HG03520 (cell line): Measurements from ENCODE around the gene ADAM33.

ENCODE experiments used
- ATAC-seq: cut with Tn5 transposase; IDR thresholded peaks from one replicate; pipeline ENCODE4 v1.9.1; 2021; ENCODE audit warnings: mild to moderate bottlenecking, moderate library complexity; ENCODE audit not compliant: unreplicated experiment

ADAM33 gene

DNA sequence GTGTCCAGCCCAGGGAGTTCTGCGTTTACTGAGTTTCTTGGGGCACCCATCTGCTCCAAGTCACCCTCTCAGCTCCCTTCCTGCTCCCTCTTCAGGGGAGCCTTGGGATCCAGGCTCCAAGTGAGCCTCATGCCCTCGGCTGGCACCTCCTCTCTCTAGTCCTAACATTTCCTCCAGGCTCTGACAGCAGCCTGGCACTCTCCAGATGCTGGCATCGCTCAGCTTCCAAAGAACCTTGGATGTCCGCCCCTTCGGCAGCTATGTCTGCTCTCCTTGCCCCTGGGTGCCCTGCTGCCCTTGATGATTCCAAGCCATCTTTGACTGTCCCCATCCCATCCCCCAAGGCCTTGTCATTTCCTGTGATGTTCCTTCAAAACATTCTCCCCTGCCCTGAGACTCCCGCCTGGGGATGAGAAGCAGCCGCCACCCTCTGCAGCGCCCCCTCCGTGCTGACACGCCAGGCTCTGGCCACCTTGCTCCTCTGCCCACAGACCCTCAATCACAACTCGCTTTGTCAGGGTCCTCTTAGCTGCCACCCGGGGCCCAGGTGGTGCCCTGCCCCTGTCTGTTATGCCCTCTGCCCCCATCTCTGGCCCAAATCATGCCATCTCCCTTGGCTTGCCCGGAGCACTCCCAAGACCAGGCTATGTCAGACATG lies 12.0 kb downstream of the ADAM33 start:
- no peak for ATAC-seq

DNA sequence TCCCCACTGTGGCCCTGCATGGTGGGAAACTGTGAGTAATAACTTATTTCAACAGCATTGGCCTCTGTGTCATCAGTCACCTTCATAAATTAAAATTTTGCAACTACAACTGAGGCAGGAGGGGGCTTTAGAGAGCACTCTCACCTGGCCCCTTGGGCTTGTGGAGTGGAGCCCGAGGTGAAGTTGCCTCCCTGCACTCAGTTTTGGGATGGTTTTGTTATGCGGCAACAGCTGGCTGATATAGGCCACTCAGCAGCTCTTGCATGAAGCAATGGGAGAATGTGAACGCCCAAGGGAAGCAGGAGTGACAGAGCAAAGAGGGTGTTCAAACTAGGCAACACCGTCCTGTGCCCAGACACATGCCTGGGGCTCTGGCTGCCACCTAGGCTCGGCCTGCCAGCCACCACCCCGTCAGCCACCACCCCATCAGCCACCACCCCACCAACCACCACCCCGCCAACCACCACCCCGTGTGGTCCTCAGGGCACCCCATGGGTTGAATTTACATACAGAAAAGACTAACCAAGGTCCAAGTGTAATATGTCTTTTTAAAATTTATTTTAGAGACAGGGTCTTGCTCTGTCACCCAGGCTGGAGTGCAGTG lies 14.3 kb downstream of the ADAM33 start:
- ATAC-seq, result no peak

GRCh38 chr20:3663858-3664257 lies 18.0 kb downstream of the ADAM33 start:
- no peak for ATAC-seq

GRCh38 chr20:3663031-3663701 lies 18.6 kb downstream of the ADAM33 start, which contains the start of gene GFRA4:
GFRA4 (minus strand) TSS chr20:3663399; CDS start chr20:3663399, 0 bp downstream.
- no peak for ATAC-seq

DNA sequence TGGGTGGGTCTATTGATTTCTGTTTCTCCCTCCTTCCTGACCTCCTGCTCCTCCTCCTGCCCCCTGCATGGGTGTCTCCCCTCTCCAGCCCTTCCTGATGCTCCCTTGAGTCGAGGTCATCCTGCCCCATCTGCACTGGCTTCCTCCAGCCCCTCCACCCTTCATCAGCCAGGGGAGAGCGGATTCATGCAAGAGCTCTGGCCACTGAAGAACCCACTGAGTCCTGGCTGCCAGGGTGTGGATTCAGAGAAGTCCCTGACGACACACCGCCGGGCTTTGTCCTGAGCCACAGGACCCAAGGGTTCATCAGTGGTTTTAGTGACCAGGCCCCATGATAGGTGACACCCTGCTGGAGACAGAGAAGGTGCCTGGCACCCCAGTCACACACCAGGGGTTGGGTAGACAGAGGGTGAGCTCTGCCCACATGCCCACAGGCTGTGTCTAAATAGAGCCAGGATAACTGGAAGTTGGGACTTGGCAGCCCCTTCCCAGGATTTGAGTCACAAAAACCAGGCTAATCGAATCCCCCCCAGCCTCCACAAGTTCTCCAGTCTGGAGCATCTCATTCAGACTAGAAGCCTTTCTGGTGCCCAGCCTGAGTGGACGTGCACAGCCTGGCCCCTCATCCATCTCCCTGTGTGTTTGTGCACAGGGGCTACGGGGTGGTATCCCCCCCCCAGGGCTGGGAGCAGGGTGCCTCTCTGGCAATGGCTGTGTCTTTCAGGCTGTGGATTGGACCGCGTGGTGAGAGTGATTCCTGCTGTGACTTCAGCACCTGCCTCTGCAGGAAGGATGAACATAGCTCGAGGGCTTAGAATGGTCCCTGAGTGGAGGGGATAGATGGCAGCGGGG lies 19.8 kb downstream of the ADAM33 start:
- ATAC-seq, result no peak

GRCh38 chr20:3661060-3661813 lies 20.6 kb downstream of the ADAM33 start:
- ATAC-seq, result no peak

DNA sequence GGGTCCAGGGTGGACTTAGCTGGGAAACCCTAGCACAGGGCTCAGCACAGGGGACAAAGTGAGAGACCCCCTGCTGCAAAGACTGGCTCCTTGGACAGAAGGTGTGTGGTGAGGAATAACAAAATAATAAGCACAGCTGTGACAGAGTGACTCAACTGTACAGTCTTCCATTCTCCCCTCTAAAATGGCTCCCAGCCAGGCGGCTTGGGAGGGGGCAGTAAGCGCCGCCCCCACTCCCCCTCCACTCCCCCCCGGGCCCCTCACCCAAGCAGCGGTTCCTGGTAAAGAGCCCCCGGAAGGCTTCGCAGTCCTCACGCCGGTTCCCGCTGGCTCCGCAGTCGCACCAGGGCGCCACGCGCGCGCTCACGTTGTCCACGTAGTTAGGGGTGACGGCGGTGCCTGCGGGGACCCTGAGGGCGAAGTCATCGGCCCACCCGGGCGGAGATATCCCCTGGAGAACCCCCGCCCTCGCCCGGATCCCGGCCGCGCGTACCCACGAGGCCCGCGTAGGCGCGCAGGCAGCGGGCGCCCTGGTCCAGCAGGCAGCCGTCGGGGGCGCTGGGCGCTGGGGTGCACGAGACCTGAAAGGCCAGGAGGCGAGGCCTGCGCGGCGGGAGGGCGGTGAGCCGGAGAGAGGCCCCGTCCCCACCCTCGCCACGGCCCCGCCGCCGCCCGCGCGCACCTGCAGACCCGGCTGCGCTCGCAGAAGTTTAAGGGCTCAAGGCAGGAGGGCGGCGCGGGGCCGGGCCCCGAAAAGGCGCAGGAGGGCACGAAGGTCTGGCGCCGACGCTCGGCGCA lies 21.3 kb downstream of the ADAM33 start:
- ATAC-seq, result no peak

DNA sequence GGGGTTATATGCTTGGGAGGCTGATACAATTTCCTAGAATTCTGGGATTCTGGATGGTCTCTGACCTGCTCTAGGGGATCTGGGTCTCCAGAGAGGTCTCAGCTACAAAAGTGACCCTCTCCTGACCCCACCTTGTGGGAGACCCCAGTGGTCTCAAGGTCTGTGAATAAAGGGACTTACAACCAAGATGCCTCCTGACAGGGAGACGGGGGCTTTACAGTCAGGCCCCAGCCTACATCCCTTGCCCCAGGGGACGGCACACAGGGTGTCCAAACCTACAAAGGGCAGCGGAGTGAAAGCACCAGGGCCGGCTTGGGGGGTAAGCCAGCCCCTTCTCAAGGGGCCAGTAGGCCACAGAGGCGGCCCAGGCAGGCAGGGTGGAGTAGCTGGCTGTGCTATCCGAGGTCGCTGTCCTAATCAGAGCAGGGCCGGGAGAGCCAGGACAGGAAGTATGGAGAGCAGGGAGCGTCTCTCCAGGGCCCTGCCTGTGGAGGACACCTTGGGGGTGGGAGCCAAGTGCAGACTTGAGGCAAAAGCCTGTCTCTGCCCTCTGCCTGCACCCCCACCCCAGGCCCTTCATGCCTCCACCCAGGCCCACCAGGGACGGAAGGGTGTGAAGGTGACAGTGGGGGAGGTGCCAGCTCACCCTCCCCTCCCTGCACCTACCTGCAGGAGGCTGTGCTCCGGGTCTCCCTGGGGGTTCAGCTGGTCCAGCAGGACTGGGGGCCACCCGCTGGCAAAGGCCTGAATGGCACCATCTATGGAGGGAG lies 22.1 kb downstream of the ADAM33 start:
- no peak for ATAC-seq

DNA sequence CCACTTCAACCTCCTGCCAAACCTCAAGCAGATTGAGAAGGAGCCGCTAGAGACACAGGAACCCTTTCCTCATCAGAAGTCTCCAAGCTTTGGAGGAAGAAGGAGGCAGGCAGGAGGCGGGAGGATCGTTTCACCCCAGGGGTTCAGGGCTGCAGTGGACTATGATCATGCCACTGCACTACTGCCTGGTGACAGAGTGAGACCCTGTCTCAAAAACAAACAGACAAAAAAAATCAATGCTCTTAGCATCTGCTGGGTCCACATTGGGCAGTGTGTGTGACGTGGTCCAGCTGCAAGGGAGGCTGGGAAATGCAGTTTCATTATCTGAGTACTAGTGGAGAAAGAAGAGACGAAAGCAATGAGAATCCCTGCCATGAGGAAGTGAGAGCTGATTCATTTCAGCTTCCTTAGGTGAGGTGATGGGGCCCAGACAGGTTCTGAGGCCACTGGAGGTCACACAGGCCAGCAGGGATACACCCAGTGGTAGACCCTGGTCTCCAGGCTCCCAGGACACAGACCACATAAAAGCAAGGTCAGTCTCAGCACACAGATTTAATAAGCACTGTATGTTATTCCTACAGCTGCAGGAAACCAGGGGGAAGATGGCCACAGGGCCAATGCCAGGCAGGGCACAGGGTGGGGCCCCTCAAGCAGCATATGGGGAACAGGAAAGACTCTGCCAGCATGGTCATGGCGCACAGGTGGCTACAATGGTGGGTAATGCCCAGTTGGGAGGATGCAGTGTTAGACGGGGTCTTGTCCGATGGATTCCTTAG lies 22.9 kb downstream of the ADAM33 start:
- peak; percentile 95 for ATAC-seq

GRCh38 chr20:3658019-3658715 lies 23.6 kb downstream of the ADAM33 start:
- no peak for ATAC-seq

DNA sequence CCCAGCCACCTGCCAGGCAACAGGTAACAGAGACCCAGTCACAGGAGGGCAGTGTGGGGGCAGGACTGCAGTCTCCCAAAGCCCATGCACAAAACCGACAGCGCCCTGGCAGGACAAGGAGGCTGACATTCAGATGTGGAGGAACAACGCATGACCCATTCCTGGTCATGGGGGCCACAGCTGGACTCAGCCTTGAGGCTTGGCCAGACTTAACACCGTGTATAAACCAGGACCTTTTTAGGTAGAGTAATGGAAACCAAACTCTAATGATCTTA lies 26.7 kb downstream of the ADAM33 start:
- ATAC-seq, result no peak

DNA sequence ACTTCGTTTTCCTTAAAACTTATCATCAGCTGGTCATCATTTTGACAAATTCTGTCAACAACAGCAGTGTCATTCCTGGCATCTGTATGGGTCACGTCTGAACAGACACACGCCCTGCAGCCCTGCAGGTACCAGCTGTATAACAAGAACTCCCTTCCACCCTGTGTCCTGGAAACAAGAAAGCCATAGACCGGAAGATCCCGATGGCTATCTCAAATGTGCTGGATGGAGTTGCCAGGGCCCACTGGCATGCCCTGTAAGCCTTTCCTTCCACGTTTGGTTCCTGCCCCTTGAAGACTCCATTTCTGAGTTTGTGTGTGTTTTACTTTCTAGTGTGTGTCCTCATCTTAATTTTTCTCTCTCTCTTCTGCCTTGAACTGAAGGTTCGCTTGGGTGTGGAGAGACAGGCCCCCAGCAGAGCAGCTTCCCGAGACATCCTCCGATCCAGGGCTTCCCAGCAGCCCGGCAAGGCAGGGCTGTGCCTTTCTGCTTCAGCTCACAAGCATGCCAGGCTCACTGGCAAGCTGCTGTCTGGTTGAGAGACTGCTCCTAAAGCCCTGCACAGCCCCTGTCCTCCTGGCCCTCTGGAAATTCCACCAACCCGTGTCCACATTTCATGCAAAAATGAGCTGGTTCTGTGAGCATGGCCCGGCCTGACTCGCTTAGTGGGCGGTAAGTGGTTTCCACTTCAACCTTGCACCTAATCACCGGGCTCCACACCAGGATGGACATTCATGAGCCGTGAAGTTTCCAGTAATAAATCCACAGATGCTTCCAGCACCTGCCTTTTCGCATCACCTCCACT lies 27.3 kb downstream of the ADAM33 start:
- ATAC-seq, result no peak

DNA sequence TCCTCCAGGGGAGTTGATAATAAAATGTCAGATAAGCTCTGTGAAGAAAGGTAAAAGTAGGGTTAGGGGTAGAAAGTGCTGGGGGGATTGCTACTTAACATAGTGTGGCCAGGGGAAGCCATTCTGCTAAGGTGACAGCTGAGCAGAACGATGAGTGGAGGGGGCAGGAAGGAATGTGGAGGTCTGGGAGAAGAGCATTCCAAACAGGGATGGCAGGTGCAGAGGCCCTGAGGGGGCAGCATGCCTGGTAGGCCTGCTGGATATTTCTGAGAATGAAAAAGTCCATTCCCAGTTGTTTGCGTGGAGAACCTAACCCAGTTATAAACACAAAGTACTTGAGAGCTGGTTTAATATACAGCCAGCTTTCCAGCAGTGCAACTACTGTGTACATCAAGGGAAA lies 27.9 kb downstream of the ADAM33 start:
- ATAC-seq, result no peak

DNA sequence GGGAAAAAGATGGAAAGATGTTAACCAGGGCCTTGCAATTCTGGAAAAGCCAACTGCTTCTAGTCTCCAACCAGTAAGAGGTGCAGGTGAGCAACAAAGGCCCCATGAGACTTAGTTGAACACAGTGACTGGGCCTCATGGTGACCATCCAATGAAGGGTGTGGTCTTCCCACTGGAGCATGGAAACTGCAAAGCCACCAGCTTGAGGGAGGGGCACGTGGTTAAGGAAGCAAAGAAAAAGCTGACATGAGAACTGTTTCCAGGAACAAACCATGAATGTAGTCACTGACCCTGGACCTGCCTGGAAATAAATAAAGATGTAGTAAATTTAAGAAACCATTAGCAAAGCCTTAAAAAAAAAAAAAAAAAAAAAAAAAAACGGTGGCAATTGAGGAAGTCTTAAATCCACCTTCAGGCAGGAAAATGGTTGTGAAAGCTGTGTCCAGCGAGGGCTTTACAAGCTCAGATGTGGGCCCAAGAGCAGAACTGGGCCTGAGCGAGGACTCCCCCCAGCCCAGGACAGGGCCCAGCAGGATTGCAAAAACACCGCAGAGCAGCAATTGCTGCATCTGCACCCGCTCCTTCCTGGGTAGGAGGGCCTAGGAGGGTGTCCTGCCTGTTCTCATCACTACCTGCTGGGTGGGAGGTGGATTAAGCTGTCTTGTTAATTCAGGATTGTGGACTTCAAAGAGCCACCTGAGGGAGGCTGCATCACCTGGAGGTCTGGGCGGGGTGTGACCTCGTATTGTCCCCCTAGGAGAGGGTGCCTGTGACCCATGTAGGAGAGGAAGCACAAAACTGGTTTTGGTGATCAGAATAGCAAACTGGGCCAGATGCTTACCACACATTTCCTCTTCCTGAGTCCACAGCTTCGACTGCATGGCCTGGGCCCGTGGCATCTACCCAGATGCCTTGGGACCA lies 28.9 kb downstream of the ADAM33 start:
- ATAC-seq, result no peak

GRCh38 chr20:3652221-3652620 lies 29.6 kb downstream of the ADAM33 start:
- ATAC-seq, result no peak
